Epithelial cell of esophagus (primary cell): ENCODE data around the gene NINL.
"Not testable (repeated sequence)": the region's sequence is repeated elsewhere in the genome, so short reads cannot be mapped to it uniquely, and the experiment has no call there.

ENCODE experiments used
- DNase-seq: peaks from one replicate; pipeline ENCODE4 v3.0.0; 2010; ENCODE audit warnings: low read depth
- H3K4me3 ChIP-seq: 2 replicates; pipeline ENCODE4 v1.5.1; 2011; ENCODE audit warnings: mild to moderate bottlenecking, low read length, control low read depth
- TF ChIP-seq, protein P1 (sequence below): IDR thresholded peaks from 2 replicates; pipeline ENCODE4 v1.5.1; 2011; ENCODE audit warnings: low read depth, mild to moderate bottlenecking, low read length, control low read depth, inconsistent platforms; ENCODE audit not compliant: insufficient read depth; ENCODE audit errors: missing control alignments

NINL gene

DNA sequence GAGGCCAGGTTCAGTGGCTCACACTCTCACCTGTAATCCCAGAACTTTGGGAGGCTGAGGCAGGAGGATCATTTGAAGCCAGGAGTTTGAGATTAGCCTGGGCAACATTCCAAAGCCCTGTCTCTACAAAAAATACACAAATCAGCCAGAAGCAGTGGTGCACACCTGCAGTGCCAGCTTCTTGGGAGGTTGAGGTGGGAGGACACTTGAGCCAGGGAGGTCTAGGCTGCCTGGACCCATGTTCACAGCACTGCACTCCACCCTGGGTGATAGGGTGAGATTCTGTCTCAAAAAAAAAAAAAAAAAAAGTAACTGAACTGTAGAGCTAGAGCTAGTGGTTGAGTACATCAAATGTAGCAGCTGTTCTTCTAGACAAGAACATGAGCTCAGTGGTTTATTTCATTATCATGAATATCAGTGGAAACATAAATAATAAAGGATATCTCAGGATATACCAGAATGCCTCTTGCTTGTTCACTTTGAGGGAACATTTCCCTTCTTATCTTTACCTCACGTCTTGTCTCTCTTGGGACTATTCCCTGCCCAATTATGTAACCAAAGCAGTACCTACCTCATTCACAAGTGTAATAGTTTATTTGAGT lies 20.9 kb upstream of the NINL start:
- TF ChIP-seq, protein P1, sequence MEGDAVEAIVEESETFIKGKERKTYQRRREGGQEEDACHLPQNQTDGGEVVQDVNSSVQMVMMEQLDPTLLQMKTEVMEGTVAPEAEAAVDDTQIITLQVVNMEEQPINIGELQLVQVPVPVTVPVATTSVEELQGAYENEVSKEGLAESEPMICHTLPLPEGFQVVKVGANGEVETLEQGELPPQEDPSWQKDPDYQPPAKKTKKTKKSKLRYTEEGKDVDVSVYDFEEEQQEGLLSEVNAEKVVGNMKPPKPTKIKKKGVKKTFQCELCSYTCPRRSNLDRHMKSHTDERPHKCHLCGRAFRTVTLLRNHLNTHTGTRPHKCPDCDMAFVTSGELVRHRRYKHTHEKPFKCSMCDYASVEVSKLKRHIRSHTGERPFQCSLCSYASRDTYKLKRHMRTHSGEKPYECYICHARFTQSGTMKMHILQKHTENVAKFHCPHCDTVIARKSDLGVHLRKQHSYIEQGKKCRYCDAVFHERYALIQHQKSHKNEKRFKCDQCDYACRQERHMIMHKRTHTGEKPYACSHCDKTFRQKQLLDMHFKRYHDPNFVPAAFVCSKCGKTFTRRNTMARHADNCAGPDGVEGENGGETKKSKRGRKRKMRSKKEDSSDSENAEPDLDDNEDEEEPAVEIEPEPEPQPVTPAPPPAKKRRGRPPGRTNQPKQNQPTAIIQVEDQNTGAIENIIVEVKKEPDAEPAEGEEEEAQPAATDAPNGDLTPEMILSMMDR, result no peak
- H3K4me3 ChIP-seq, result no peak overlapping the region
- no peak for DNase-seq

DNA sequence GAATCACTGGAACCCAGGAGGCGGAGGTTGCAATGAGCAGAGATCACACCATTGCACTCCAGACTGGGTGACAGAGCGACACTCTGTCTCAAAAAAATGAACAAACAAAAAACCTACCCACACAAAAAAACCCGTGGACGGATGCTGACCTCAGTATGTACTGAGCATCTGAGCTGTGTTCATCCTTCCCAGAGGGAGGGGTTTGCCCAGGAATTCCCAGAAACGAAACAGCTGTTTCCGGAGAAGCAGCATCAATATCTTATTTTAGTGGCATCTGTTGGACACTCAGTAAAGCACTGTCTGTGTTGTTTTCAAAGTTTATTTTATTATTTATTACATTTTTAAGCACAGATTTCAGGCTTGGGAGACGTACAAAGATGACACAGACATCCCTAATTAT lies 19.8 kb upstream of the NINL start:
- DNase-seq, result no peak
- H3K4me3 ChIP-seq, result no peak overlapping the region
- TF ChIP-seq, protein P1, result no peak

DNA sequence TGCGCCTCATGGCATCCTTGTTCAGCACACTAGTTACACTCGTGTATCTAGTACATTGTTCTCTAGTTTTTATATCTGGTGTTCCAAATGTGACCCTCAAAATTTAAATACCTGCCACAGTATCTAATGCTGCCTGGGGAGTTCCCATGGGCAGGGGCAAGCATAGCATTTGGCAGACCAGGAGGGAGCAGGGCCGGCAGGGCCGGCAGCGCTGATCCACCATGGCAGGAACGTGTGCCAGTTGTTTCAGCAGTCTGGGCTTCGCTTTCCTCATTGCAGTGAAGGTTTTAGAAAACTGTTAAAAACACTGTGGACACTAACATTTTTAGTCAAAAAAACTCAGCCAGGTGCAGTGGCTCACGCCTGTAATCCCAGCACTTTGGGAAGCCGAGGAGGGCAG lies 19.3 kb upstream of the NINL start:
- no peak overlapping the region for H3K4me3 ChIP-seq
- TF ChIP-seq, protein P1, result no peak
- no peak for DNase-seq

DNA sequence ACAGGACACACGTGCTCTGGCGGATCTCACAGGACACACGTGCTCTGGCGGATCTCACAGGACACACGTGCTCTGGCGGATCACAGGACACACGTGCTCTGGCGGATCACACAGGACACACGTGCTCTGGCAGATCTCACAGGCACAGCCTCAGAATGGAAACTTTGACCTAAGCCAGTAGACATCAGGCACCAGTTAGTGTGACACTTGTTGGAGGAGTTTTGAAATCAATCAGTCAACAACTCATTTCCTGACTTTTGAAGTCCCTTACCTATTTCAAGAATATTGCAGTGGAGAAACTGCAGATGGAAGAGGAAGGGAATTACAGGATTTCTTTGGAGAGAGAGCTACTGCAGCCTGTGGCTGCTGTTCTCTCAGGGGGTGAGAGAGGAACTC lies 17.6 kb upstream of the NINL start:
- DNase-seq, H3K4me3 ChIP-seq: not testable (repeated sequence)

DNA sequence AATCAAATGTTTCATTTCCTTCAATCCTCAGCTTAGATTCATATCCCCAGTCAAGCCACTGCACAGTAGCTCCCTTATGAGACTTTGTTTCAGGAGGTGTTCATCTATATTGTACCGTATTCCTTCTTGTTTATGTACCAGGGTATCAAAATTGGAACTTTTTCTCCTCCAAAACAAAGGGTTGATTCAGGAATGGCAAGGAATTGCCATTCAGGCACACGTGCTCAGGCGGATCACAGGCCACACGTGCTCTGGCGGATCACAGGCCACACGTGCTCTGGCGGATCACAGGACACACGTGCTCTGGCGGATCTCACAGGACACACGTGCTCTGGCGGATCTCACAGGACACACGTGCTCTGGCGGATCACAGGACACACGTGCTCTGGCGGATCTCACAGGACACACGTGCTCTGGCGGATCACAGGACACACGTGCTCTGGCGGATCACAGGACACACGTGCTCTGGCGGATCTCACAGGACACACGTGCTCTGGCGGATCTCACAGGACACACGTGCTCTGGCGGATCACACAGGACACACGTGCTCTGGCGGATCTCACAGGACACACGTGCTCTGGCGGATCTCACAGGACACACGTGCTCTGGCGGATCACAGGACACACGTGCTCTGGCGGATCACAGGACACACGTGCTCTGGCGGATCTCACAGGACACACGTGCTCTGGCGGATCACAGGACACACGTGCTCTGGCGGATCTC lies 17.0 kb upstream of the NINL start:
- DNase-seq, H3K4me3 ChIP-seq: not testable (repeated sequence)

DNA sequence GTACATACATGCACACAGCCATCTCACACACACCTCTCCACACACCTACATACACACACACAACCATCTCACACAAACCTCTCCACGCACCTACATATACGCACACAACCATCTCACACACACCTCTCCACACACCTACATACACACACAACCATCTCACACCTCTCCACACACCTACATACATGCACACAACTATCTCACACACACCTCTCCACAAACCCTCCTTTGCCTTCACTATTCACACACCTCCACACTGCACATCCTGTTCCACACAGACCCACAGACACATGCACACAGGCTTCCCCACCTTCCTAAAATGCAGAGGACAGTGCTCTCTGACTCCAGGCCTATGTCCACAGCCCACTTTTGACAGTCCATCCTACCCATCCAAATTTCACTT lies 16.3 kb upstream of the NINL start:
- no peak overlapping the region for H3K4me3 ChIP-seq
- no peak for DNase-seq
- TF ChIP-seq, protein P1, result no peak

DNA sequence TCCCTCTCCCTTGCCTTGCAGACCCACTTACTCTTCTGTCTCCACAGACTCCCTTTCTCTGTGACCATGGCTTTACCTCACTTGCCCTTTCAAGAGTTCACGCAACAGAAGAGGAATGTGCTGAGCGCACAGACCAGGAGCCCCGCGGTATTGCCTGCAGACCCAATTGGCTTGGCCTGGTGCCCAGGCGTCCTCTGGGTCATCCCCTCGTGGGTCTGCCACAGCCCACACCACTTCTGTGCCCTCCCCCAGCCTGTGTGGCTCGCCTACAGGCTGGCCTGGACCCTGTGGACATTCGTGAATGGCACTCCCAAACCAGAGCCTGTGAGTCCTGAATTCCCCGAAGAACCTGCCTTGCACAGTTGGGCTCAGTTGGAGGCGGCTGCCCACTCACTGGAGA lies 15.3 kb upstream of the NINL start:
- DNase-seq, result no peak
- TF ChIP-seq, protein P1, result no peak
- no peak overlapping the region for H3K4me3 ChIP-seq

DNA sequence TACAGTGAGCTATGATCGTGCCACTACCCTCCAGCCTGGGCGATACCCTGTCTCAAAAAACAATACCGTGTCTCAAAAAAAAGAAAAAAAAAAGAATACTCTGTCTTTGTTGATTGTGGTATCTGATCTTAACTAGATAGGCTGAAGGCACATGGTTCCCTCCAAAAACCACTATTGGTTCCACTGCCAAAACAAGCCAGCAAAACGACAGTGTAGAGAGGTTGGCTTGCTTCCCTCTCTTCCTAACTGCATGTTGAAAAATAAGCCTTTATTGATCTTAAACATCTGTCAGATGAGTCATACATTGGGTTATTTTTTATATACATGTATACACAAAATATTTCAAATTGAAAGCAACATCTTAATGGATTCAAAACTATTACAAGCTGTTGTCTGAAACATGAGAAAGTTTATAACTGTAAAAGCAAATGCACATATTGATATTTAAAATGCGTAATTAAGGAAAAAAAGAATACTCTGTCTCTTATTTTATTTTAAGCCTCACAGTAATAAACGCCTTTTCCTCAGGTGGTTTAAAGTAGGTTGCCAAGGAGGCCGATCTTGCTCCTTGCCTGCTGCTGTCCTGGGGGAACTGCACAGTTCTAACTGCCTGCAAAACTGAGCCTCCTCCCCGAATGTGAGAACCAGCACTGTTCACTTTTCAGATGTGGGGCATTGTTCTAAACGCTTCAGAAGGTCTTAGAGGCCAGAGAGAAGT lies 7.0 kb upstream of the NINL start:
- no peak overlapping the region for H3K4me3 ChIP-seq
- TF ChIP-seq, protein P1, result no peak
- no peak for DNase-seq

DNA sequence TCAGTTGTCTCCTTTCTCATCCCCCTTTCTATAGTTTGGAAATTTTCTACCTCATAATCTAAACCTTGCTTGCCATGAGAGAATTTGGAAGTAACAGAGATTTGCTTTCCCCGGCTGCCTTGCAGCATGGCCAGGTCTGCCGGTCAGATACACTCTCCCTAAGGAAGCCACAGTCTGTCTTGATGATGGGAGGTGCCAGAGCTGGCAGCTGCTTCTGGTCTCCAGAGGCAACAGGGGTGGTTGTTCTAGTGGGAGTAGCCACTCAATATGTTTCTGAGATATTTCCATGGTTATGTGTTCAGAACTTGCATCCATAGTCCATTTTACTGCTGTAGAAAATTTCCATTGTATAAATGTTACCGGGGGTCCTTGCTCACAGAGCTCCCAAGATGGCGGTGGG lies 5.4 kb upstream of the NINL start:
- H3K4me3 ChIP-seq, DNase-seq: not testable (repeated sequence)
